HepG2 (cell line): ENCODE data around the gene THBS1. TPM values are rescaled to one million over a fixed set of nuclear protein-coding genes. Genes with fewer than 3 reads are reported as not detected.

Experiments
- ATAC-seq: fragments of 200-7000 bp; cut with Tn5 transposase; 3 replicates; pipeline ENCODE4 v1.9.1; 2020; ENCODE audit warnings: mild to moderate bottlenecking, moderate library complexity
- BruUV-seq: library from RNA; stranded (reverse); fragments of 400-500 nt; replicated peaks from 2 replicates; lab custom pipeline; 2021; lab: Mats Ljungman, UMichigan
- CTCF ChIA-PET: fragments of 300-600 bp; formaldehyde crosslinking; extraction: SDS; loops from one replicate; lab custom pipeline; 2021; ENCODE audit warnings: low total read pairs, inconsistent platforms, low intra/inter-chr PET ratio; lab: Yijun Ruan, JAX
- POLR2A ChIA-PET: fragments of 350-600 bp; sonication (Branson Sonifier 250); formaldehyde crosslinking; loops from one replicate; lab custom pipeline; 2020; ENCODE audit warnings: antibody characterized with exemption, inconsistent platforms; lab: Yijun Ruan, JAX
- DNase-seq: peaks from one replicate; pipeline ENCODE4 v3.0.0-alpha.2; 2015; ENCODE audit warnings: low spot score
- FAIRE-seq: peaks from 3 replicates; lab custom pipeline; 2011; peaks lifted over from hg19 to GRCh38; lab: Jason Lieb, UNC
- H2AFZ ChIP-seq: one replicate; pipeline ENCODE4 v1.6.1; 2011; ENCODE audit warnings: low read length, inconsistent platforms
- H3K27ac ChIP-seq: fragments of 300-600 bp; 3 replicates; pipeline ENCODE4 v1.8.0; 2011; ENCODE audit warnings: mixed run types, mild to moderate bottlenecking, mixed read lengths, low read length, inconsistent platforms; ENCODE audit not compliant: insufficient read depth; ENCODE audit errors: extremely low read length
- H3K27me3 ChIP-seq, 2 experiments: fragments of 200-600 bp in 1 of 2; 2 replicates in 1 of 2; 3 replicates in 1 of 2; pipeline versions ENCODE4 v1.6.0 to v1.8.0; 2011; ENCODE audit warnings: low read length in 2 of 2, mild to moderate bottlenecking in 2 of 2, moderate library complexity in 2 of 2, inconsistent platforms in 1 of 2; ENCODE audit not compliant: insufficient read depth in 2 of 2, control insufficient read depth in 1 of 2
- H3K36me3 ChIP-seq, 2 experiments: fragments of 200-600 bp in 1 of 2; replicated peaks in 1 of 2; 2 replicates in 1 of 2; 3 replicates in 1 of 2; pipeline versions ENCODE4 v1.5.1 to v1.8.0; 2011; ENCODE audit warnings: low read length in 2 of 2, inconsistent platforms in 1 of 2; ENCODE audit not compliant: insufficient read depth in 2 of 2, control insufficient read depth in 1 of 2
- H3K4me1 ChIP-seq: 2 replicates; pipeline ENCODE4 v1.5.1; 2012; ENCODE audit warnings: low read length, inconsistent platforms; ENCODE audit not compliant: insufficient read depth
- H3K4me2 ChIP-seq: 2 replicates; pipeline ENCODE4 v1.6.0; 2011; ENCODE audit warnings: low read depth, low read length, inconsistent platforms
- H3K4me3 ChIP-seq, 3 experiments: fragments of 200-600 bp in 1 of 3; sonication (generic), shearing (Covaris generic) in 1 of 3; replicated peaks in 1 of 3; 2 replicates each; pipeline ENCODE4 v1.5.1; 2011 to 2016; ENCODE audit warnings: low read length in 3 of 3, inconsistent platforms in 2 of 3, low read depth in 2 of 3, mild to moderate bottlenecking in 2 of 3, control low read depth in 1 of 3, mixed read lengths in 1 of 3; ENCODE audit not compliant: insufficient read depth in 1 of 3
- H3K79me2 ChIP-seq: one replicate; pipeline ENCODE4 v1.6.1; 2011; ENCODE audit warnings: low read length, inconsistent platforms; ENCODE audit not compliant: insufficient read depth
- H3K9ac ChIP-seq: 2 replicates; pipeline ENCODE4 v1.6.0; 2011; ENCODE audit warnings: mild to moderate bottlenecking, low read depth, low read length, inconsistent platforms; ENCODE audit not compliant: insufficient read depth
- H3K9me3 ChIP-seq: 2 replicates; pipeline ENCODE4 v1.5.1; 2012; ENCODE audit warnings: mild to moderate bottlenecking, low read length
- H4K20me1 ChIP-seq: 2 replicates; pipeline ENCODE4 v1.6.0; 2011; ENCODE audit warnings: inconsistent platforms, mild to moderate bottlenecking, low read length, moderate library complexity; ENCODE audit not compliant: insufficient read depth
- BCL3 ChIP-seq: sonication (generic); formaldehyde crosslinking; IDR thresholded peaks from 2 replicates; pipeline ENCODE4 v1.5.1; 2020; ENCODE audit warnings: mild to moderate bottlenecking, missing genetic modification reagents, moderate library complexity
- DPF2 ChIP-seq: sonication (generic); formaldehyde crosslinking; IDR thresholded peaks from 2 replicates; pipeline ENCODE4 v1.4.0; 2020; ENCODE audit warnings: mild to moderate bottlenecking, low read depth, missing genetic modification reagents, borderline replicate concordance
- FOXP4 ChIP-seq: sonication (generic); formaldehyde crosslinking; IDR thresholded peaks from 2 replicates; pipeline ENCODE4 v1.4.0; 2020; ENCODE audit warnings: missing genetic modification reagents
- POGK ChIP-seq: sonication (generic); formaldehyde crosslinking; conservative IDR thresholded peaks from 2 replicates; pipeline ENCODE4 v1.8.0; 2022; ENCODE audit warnings: mild to moderate bottlenecking, moderate library complexity, missing genetic modification reagents
- RBM39 ChIP-seq: fragments of 200-400 bp; formaldehyde crosslinking; IDR thresholded peaks from one replicate; pipeline ENCODE4 v1.6.1; 2018; ENCODE audit warnings: antibody characterized with exemption, mild to moderate bottlenecking, low read depth, low read length; ENCODE audit not compliant: poor library complexity, severe bottlenecking
- SNAI1 ChIP-seq: sonication (generic); formaldehyde crosslinking; IDR thresholded peaks from 2 replicates; pipeline ENCODE4 v1.5.0; 2020; ENCODE audit warnings: mild to moderate bottlenecking, missing genetic modification reagents, borderline replicate concordance
- TEF ChIP-seq: sonication (generic); formaldehyde crosslinking; IDR thresholded peaks from 2 replicates; pipeline ENCODE4 v1.5.0; 2020; ENCODE audit warnings: missing genetic modification reagents
- WIZ ChIP-seq: sonication (generic); formaldehyde crosslinking; IDR thresholded peaks from 2 replicates; pipeline ENCODE4 v1.5.1; 2020; ENCODE audit warnings: mild to moderate bottlenecking, missing genetic modification reagents
- WGBS: methylation state at CpG from one replicate; pipeline ENCODE4 v1.1.6; 2017; ENCODE audit warnings: low lambda C conversion rate; 5-methylcytosine and 5-hydroxymethylcytosine counted together
- in situ Hi-C: cut with HindIII; loops from 2 replicates; pipeline ENCODE4 v1.10.0; 2017; ENCODE audit warnings: low pct_unique_long_range_greater_than_20kb; ENCODE audit not compliant: extremely low pct_ligation_motif_present
- intact Hi-C: fragments of 100-400 bp; cut with micrococcal nuclease; formaldehyde crosslinking; loops from one replicate; pipeline ENCODE4 v1.10.0; 2022; ENCODE audit not compliant: unreplicated experiment
- polyA plus RNA-seq, 8 experiments: library from polyadenylated mRNA; depleted of rRNA in 3 of 8; stranded (reverse) in 7 of 8; unstranded in 1 of 8; fragments of >200 nt; fragmentation: Illumina TruSeq in 4 of 8; extraction: Trizol in 4 of 8; gene quantifications; 2 replicates each; pipeline versions ENCODE4 v1.2.1 to v1.2.3, GENCODE V29; 2011 to 2016; ENCODE audit warnings: low read depth in 4 of 8, missing spikeins in 1 of 8, mixed read lengths in 1 of 8; ENCODE audit not compliant: insufficient read depth in 1 of 8
- total RNA-seq, 5 experiments: library from RNA; depleted of rRNA; stranded (reverse); fragments of >200 nt; fragmentation: Illumina TruSeq; extraction: Trizol; gene quantifications; 2 replicates each; pipeline ENCODE4 v1.2.3, GENCODE V29; 2016; ENCODE audit warnings: low read depth in 1 of 5

Gene THBS1
- total and polyA plus RNA-seq, 2 of the 13 experiments (the other 11 are each of a cell fraction or from before 2014, with no cell fraction given) = 54.7 to 67.1 TPM

- Histone ChIP-seq H3K4me2 (no peak overlapping the region), H3K79me2 (no peaks in the 10 kb centered on the region), H3K36me3 (no peaks in the 10 kb centered on the region), H3K27ac (no peak overlapping the region), H3K4me3 (no peak overlapping the region), H3K27me3 (no peaks in the 10 kb centered on the region), H3K9ac (no peak overlapping the region), H2AFZ (no peak overlapping the region), H3K4me1 (no peaks in the 10 kb centered on the region), H4K20me1 (no peaks in the 10 kb centered on the region), H3K9me3 (peaks cover 9% of the 10 kb centered on the region; the same call in 1 of the 2 replicates)
- ATAC-seq (no peak), FAIRE-seq (no peak), DNase-seq (no peak)
- in situ Hi-C loops = no loop called here
- intact Hi-C loops = no loop called here
- no TSS peak for BruUV-seq
- ChIA-PET CTCF (no interaction called here), POLR2A (no interaction called here)
- 50% methylated on average over 2 of the region's 4 CpGs for WGBS
- TF ChIP-seq WIZ (CRISPR knock-in tag) (no peak), TEF (CRISPR knock-in tag) (no peak), FOXP4 (CRISPR knock-in tag) (no peak)
These were observed 32.3 kb upstream of the THBS1 start for GRCh38 chr15:39548561-39548960.

- CTCF ChIA-PET = no interaction called here
- intact Hi-C loops (no loop called here), in situ Hi-C loops (no loop called here)
- peaks cover 9% of the 10 kb centered on the region; the same call in 1 of the 2 replicates for H3K9me3 ChIP-seq
- POLR2A ChIA-PET = no interaction called here
- H2AFZ ChIP-seq = no peak overlapping the region
- H4K20me1 ChIP-seq = no peaks in the 10 kb centered on the region
- ATAC-seq (no peak), FAIRE-seq (no peak), DNase-seq (no peak)
- no peaks in the 10 kb centered on the region for H3K36me3 ChIP-seq
- no peaks in the 10 kb centered on the region for H3K4me1 ChIP-seq
- H3K27ac ChIP-seq = no peak overlapping the region
- H3K4me2 ChIP-seq = no peak overlapping the region
- H3K79me2 ChIP-seq = no peaks in the 10 kb centered on the region
- no peak overlapping the region for H3K4me3 ChIP-seq
- no peaks in the 10 kb centered on the region for H3K27me3 ChIP-seq
- WGBS = 0% methylated on average over 2 of the region's 4 CpGs
- H3K9ac ChIP-seq = no peak overlapping the region
- no TSS peak for BruUV-seq
- TF ChIP-seq BCL3 (CRISPR knock-in tag) (no peak), POGK (CRISPR knock-in tag) (no peak), RBM39 (no peak), DPF2 (no peak), SNAI1 (no peak)
These were observed 31.0 kb upstream of the THBS1 start for GRCh38 chr15:39549912-39550311.
